Measurements from ENCODE around the gene RIPPLY2.

The RIPPLY2 gene

GRCh38 chr6:83872386-83873118, 19.4 kb downstream of the RIPPLY2 start:
- no peak for TF ChIP-seq CTCF (conservative IDR thresholded peaks at IDR 0.05)
- H3K27ac ChIP-seq: no peak overlapping the region

- H3K27ac ChIP-seq: no peak overlapping the region
- no peak for TF ChIP-seq CTCF (conservative IDR thresholded peaks at IDR 0.05)
Measured at GRCh38 chr6:83873869-83874268, 20.7 kb downstream of the RIPPLY2 start.

GRCh38 chr6:83875843-83876242, 22.7 kb downstream of the RIPPLY2 start:
- TF ChIP-seq CTCF (conservative IDR thresholded peaks at IDR 0.05): no peak
- no peak overlapping the region for H3K27ac ChIP-seq

- TF ChIP-seq CTCF (conservative IDR thresholded peaks at IDR 0.05): no peak
- no peak overlapping the region for H3K27ac ChIP-seq
Measured at GRCh38 chr6:83878902-83879644, 25.9 kb downstream of the RIPPLY2 start.

GRCh38 chr6:83879746-83880145, 26.6 kb downstream of the RIPPLY2 start:
- H3K27ac ChIP-seq: no peak overlapping the region
- TF ChIP-seq CTCF (conservative IDR thresholded peaks at IDR 0.05): no peak

GRCh38 chr6:83883240-83883639, 30.1 kb downstream of the RIPPLY2 start:
- H3K27ac ChIP-seq: no peak overlapping the region
- no peak for TF ChIP-seq CTCF (conservative IDR thresholded peaks at IDR 0.05)

GRCh38 chr6:83884523-83884922, 31.4 kb downstream of the RIPPLY2 start:
- peak; percentile 76 for TF ChIP-seq CTCF (conservative IDR thresholded peaks at IDR 0.05)
- no peak overlapping the region for H3K27ac ChIP-seq

Data from VCaP (cell line).